Tibial artery (tissue), 4 donors: Measurements from ENCODE around the gene MSH3.

Experiments used
- DNase-seq, 2 donors: peaks; one replicate each; pipeline ENCODE4 v3.0.0-alpha.2; 2019
- H3K27ac ChIP-seq, 2 donors: fragments of 200-600 bp; sonication (generic) in 1 of 2; 1 replicate in 1 of 2; 2 replicates in 1 of 2; pipeline ENCODE4 v1.5.1; 2018 to 2019; ENCODE audit warnings: mild to moderate bottlenecking in 1 of 2
- H3K27me3 ChIP-seq, 2 donors: fragments of 200-600 bp; sonication (generic) in 1 of 2; one replicate each; pipeline versions ENCODE4 v1.5.1 to v1.6.0; 2016 to 2019
- H3K36me3 ChIP-seq, 3 donors: fragments of 200-600 bp; sonication (generic) in 2 of 3; one replicate each; pipeline ENCODE4 v1.5.1; 2016 to 2019; ENCODE audit warnings: mild to moderate bottlenecking in 2 of 3
- H3K4me1 ChIP-seq, 4 donors: fragments of 200-600 bp; sonication (generic) in 2 of 4; 1 replicate in 3 of 4; 2 replicates in 1 of 4; pipeline ENCODE4 v1.5.1; 2016 to 2019
- H3K4me3 ChIP-seq, 2 donors: fragments of 200-600 bp; sonication (generic) in 1 of 2; 1 replicate in 1 of 2; 2 replicates in 1 of 2; pipeline ENCODE4 v1.5.1; 2018 to 2019; ENCODE audit warnings: mild to moderate bottlenecking in 2 of 2
- H3K9me3 ChIP-seq, 3 donors: fragments of 200-600 bp; sonication (generic) in 1 of 3; one replicate each; pipeline ENCODE4 v1.5.1; 2016 to 2019
- intact Hi-C: fragments of 100-400 bp; cut with DNase I; formaldehyde crosslinking; loops from one replicate; pipeline ENCODE4 v1.15.0; 2023; ENCODE audit warnings: low total_unique reads
- TF ChIP-seq, protein P1 (sequence below), 2 experiments: fragments of 200-600 bp in 1 of 2; fragments of 450-650 bp in 1 of 2; IDR thresholded peaks; one replicate each; pipeline ENCODE4 v1.5.1; 2017 to 2019; ENCODE audit warnings: antibody characterized with exemption in 2 of 2, mild to moderate bottlenecking in 1 of 2, moderate library complexity in 1 of 2

MSH3 gene

DNA sequence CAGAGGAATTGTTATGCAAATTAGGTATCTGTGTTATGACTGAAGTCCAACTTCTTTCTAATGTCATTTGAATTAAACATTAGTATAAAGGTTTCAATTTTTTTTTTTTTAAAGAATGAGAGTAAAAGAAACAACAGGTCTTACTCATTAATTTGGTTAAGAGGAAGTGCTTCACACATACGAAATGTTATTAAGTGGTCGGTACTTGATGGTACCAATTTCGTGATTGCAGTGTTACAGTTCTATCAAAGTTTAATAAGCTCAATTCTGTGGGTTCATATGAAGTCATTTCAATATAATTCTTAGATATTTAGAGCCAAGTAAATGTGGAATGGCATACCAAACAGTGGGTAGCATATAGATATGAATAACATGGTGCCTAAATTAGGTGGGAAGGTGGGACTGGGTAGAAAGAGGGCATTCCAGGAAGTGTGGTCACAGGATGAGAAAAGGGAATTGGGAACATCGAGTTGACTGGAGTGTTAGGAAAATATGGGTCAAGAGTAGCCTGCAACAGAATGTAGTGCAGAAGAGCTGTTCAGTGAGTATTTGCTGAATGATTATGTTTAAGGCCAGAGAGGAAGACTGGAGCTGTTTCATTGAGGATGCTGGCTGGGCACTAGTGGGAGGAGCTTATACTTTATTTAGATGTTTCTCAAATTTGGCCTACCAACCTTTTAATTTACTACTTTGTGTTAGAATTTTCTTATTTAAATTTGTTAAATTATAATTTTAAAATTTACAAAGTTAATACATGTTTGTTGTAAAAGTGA lies 34.4 kb downstream of the MSH3 start:
- Histone ChIP-seq H3K27ac (no peak overlapping the region), H3K27me3 (no peaks in the 10 kb centered on the region), H3K4me1 (no peaks in the 10 kb centered on the region), H3K9me3 (no peaks in the 10 kb centered on the region), H3K4me3 (no peak overlapping the region), H3K36me3 (no peaks in the 10 kb centered on the region)
- TF ChIP-seq, protein P1, sequence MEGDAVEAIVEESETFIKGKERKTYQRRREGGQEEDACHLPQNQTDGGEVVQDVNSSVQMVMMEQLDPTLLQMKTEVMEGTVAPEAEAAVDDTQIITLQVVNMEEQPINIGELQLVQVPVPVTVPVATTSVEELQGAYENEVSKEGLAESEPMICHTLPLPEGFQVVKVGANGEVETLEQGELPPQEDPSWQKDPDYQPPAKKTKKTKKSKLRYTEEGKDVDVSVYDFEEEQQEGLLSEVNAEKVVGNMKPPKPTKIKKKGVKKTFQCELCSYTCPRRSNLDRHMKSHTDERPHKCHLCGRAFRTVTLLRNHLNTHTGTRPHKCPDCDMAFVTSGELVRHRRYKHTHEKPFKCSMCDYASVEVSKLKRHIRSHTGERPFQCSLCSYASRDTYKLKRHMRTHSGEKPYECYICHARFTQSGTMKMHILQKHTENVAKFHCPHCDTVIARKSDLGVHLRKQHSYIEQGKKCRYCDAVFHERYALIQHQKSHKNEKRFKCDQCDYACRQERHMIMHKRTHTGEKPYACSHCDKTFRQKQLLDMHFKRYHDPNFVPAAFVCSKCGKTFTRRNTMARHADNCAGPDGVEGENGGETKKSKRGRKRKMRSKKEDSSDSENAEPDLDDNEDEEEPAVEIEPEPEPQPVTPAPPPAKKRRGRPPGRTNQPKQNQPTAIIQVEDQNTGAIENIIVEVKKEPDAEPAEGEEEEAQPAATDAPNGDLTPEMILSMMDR (IDR thresholded peaks at IDR 0.05) = no peak
- no peak for DNase-seq
- intact Hi-C loops = no loop called here

DNA sequence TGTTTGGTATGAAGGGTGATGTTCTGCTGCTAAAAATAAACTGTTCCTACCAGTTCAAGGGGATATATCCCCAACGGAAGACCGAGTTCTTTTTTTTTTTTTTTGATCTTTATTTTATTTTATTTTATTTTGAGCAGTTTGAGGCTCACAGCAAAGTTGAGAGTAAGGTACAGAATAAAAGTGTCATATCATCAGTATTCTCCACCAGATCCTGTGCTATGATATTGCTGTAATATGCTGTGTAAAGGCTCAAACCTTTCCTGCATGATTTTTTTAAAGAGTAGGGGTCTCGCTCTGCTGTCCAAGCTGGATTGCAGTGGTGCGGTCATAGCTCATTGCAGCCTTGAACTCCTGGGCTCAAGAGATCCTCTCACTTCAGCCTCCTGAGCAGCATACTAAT lies 35.2 kb downstream of the MSH3 start:
- no peak overlapping the region for H3K4me3 ChIP-seq
- intact Hi-C loops = no loop called here

DNA sequence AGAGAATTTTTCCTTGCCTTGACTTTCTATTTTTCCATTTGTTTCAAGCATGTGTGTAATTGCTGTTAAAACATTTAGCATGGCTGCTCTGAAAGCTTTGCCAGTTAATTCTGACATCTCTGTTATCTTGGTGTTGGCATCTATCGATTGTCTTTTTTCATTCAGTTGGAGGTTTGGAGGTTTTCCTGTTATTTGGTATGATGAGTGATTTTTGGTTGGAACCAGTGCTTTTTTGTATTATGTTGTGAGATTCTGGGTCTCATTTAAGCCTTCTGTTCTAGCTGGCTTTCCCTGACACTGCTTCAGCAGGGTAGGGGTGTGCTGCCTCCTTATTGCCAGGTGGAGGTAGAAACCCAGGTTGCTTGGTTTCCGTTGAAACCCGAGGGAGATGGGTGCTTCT lies 41.2 kb downstream of the MSH3 start:
- TF ChIP-seq, protein P1 (IDR thresholded peaks at IDR 0.05) = no peak
- Histone ChIP-seq H3K27ac (no peak overlapping the region), H3K4me3 (no peak overlapping the region), H3K27me3 (no peaks in the 10 kb centered on the region), H3K4me1 (no peaks in the 10 kb centered on the region), H3K36me3 (peaks cover 0 to 5% (median 5%) of the 10 kb centered on the region in 3 donors), H3K9me3 (no peaks in the 10 kb centered on the region)
- DNase-seq = no peak
- intact Hi-C loops = no loop called here

More for the DNA sequence above, 35.2 kb downstream of the MSH3 start:
- Histone ChIP-seq H3K27ac (no peak overlapping the region), H3K4me1 (no peaks in the 10 kb centered on the region), H3K36me3 (no peaks in the 10 kb centered on the region), H3K9me3 (no peaks in the 10 kb centered on the region), H3K27me3 (no peaks in the 10 kb centered on the region)
- TF ChIP-seq, protein P1 (IDR thresholded peaks at IDR 0.05) = no peak
- DNase-seq = no peak

DNA sequence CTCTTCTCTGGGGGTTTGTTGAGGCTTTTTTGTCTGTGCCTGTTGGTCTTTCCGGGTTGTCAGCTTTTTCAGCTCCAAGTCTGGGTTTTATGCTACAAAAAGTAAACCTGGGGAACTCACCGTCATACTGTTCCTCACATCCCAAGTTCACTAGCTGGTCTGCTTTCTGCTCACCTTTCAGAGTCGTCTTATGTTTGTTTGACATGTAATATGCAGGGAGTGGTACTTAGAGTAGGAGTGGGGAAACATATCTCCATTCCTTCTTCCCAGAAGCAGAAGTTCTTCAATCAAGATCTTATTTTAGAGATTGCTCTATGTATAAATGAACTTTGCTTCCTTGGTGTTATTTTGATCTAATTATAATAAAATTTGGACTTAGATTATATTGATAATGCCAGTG lies 42.0 kb downstream of the MSH3 start:
- H3K27me3 ChIP-seq = no peaks in the 10 kb centered on the region
- H3K4me3 ChIP-seq = no peak overlapping the region
- TF ChIP-seq, protein P1 (IDR thresholded peaks at IDR 0.05) = no peak
- no peaks in the 10 kb centered on the region for H3K9me3 ChIP-seq
- H3K4me1 ChIP-seq = no peaks in the 10 kb centered on the region
- no peak for DNase-seq
- intact Hi-C loops = no loop called here
- H3K36me3 ChIP-seq = peaks cover 0 to 10% (median 5%) of the 10 kb centered on the region in 3 donors
- H3K27ac ChIP-seq = no peak overlapping the region

DNA sequence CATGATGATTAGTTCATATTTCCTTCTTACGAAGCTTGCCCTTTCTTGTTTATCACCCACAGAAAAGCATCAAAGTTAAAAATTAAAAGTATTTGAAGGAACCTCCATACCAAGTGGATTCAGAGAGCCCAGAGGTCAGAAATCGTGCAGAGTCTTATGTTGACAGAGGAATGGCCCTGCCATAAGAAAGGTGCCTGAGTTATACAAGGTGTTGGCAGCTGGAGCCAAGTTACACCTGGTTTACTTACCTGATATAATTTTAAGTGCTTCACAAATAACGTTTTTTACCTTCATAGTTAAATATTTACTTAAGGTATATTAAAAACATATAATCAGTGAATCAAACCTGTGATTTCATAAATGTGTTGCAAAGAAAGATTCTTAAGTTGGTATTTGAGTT lies 42.6 kb downstream of the MSH3 start:
- no peaks in the 10 kb centered on the region for H3K9me3 ChIP-seq
- no peaks in the 10 kb centered on the region for H3K4me1 ChIP-seq

More for the DNA sequence above, 42.6 kb downstream of the MSH3 start:
- intact Hi-C loops = no loop called here
- Histone ChIP-seq H3K27ac (no peak overlapping the region), H3K36me3 (peaks cover 0 to 16% (median 5%) of the 10 kb centered on the region in 3 donors), H3K4me3 (no peak overlapping the region), H3K27me3 (no peaks in the 10 kb centered on the region)
- no peak for DNase-seq
- TF ChIP-seq, protein P1 (IDR thresholded peaks at IDR 0.05) = no peak
